ENCODE data around the gene LEMD3.

DNA sequence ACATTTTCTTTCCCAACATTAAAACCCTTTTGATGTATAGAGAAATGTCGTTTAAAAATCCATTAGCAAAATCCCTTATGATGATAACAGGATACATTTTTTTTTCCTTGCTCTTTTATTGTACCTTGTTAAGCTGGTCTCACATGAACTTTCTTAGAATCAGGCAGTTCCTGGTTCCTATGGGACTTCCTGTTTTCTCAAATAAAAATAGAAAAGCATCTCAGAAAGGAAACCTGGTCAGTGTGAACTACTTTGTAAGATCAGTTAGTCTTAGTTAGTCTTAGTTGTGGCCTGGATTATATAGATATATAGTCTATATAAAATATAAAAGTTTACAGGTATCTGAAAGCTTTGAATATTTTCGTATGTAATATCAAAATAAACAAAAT, 40.3 kb downstream of the LEMD3 start:
- TF ChIP-seq, protein P1, sequence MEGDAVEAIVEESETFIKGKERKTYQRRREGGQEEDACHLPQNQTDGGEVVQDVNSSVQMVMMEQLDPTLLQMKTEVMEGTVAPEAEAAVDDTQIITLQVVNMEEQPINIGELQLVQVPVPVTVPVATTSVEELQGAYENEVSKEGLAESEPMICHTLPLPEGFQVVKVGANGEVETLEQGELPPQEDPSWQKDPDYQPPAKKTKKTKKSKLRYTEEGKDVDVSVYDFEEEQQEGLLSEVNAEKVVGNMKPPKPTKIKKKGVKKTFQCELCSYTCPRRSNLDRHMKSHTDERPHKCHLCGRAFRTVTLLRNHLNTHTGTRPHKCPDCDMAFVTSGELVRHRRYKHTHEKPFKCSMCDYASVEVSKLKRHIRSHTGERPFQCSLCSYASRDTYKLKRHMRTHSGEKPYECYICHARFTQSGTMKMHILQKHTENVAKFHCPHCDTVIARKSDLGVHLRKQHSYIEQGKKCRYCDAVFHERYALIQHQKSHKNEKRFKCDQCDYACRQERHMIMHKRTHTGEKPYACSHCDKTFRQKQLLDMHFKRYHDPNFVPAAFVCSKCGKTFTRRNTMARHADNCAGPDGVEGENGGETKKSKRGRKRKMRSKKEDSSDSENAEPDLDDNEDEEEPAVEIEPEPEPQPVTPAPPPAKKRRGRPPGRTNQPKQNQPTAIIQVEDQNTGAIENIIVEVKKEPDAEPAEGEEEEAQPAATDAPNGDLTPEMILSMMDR (IDR thresholded peaks at IDR 0.05), result no peak
- TF ChIP-seq POLR2A (IDR thresholded peaks at IDR 0.05), result no peak

All from uterus (tissue), 2 donors.